K562 (cell line): ENCODE data around the gene NT5DC1. TPM values are rescaled to one million over a fixed set of nuclear protein-coding genes. Genes with fewer than 3 reads are reported as not detected.

Experiments used
- CHCHD3 ChIP-seq: fragments of 250-450 bp; sonication (Bioruptor Pico); IDR thresholded peaks from 2 replicates; pipeline ENCODE4 v2.1.2; 2022; ENCODE audit warnings: mild to moderate bottlenecking
- HNRNPLL ChIP-seq: fragments of 200-400 bp; formaldehyde crosslinking; IDR thresholded peaks from 2 replicates; pipeline ENCODE4 v1.6.1; 2017; ENCODE audit warnings: low read length, low read depth, mild to moderate bottlenecking; ENCODE audit not compliant: poor library complexity, severe bottlenecking
- LEF1 ChIP-seq: fragments of 450-650 bp; IDR thresholded peaks from 2 replicates; pipeline ENCODE4 v1.6.1; 2016; ENCODE audit warnings: mild to moderate bottlenecking
- SMAD4 ChIP-seq: fragments of 250-450 bp; sonication (Bioruptor Pico); conservative IDR thresholded peaks from 2 replicates; pipeline ENCODE4 v1.8.0; 2021; ENCODE audit warnings: inconsistent platforms, mild to moderate bottlenecking, moderate library complexity
- SP2 ChIP-seq: IDR thresholded peaks from 2 replicates; pipeline ENCODE4 v1.6.1; 2011; ENCODE audit warnings: mild to moderate bottlenecking, low read depth, low read length, moderate library complexity; ENCODE audit not compliant: poor library complexity, severe bottlenecking; ENCODE audit errors: extremely low read depth
- polyA plus RNA-seq, 8 experiments: library from polyadenylated mRNA; depleted of rRNA in 4 of 8; stranded (reverse) in 5 of 8; unstranded in 3 of 8; fragments of >200 nt; fragmentation: Nextera tagmentation in 2 of 8; fragmentation: Illumina TruSeq in 1 of 8; extraction: Ambion mirVana in 2 of 8; extraction: Trizol in 1 of 8; gene quantifications; 2 replicates each; pipeline versions ENCODE4 v1.2.1 to v1.2.3, GENCODE V29; 2011 to 2014; ENCODE audit warnings: inconsistent platforms in 1 of 8, missing spikeins in 1 of 8
- total RNA-seq, 7 experiments: library from RNA; depleted of rRNA in 6 of 7; stranded (reverse); fragments of >200 nt in 6 of 7; fragmentation: Illumina TruSeq in 2 of 7; extraction: Trizol in 2 of 7; gene quantifications; 2 replicates each; pipeline versions ENCODE4 v1.2.1 to v1.2.3, GENCODE V29; 2011 to 2021; ENCODE audit warnings: low replicate concordance in 1 of 7
- TF ChIP-seq, protein P1 (sequence below), 2 experiments: fragments of 450-650 bp; formaldehyde crosslinking in 1 of 2; IDR thresholded peaks; 2 replicates each; pipeline versions ENCODE4 v1.4.0 to v1.6.1; 2014 to 2020; ENCODE audit warnings: mild to moderate bottlenecking in 2 of 2, borderline replicate concordance in 1 of 2, low read depth in 1 of 2
- TF ChIP-seq, protein P2 (sequence below): fragments of 450-650 bp; formaldehyde crosslinking; IDR thresholded peaks from 2 replicates; pipeline ENCODE4 v1.4.0; 2020; ENCODE audit warnings: mild to moderate bottlenecking, moderate library complexity
- TF ChIP-seq, protein P3 (sequence below): fragments of 450-650 bp; formaldehyde crosslinking; IDR thresholded peaks from 2 replicates; pipeline ENCODE4 v1.4.0; 2020; ENCODE audit warnings: mild to moderate bottlenecking, mixed read lengths
- TF ChIP-seq, protein P4 (sequence below): fragments of 250-450 bp; sonication (Bioruptor Pico); IDR thresholded peaks from 2 replicates; pipeline ENCODE4 v1.8.0; 2021; ENCODE audit warnings: moderate library complexity, mild to moderate bottlenecking, inconsistent platforms

Gene NT5DC1
- total and polyA plus RNA-seq, 9 of the 15 experiments (the other 6 are each of a cell fraction or from before 2014, with no cell fraction given), result 4.9 to 28.5 (median 16.3) TPM

DNA sequence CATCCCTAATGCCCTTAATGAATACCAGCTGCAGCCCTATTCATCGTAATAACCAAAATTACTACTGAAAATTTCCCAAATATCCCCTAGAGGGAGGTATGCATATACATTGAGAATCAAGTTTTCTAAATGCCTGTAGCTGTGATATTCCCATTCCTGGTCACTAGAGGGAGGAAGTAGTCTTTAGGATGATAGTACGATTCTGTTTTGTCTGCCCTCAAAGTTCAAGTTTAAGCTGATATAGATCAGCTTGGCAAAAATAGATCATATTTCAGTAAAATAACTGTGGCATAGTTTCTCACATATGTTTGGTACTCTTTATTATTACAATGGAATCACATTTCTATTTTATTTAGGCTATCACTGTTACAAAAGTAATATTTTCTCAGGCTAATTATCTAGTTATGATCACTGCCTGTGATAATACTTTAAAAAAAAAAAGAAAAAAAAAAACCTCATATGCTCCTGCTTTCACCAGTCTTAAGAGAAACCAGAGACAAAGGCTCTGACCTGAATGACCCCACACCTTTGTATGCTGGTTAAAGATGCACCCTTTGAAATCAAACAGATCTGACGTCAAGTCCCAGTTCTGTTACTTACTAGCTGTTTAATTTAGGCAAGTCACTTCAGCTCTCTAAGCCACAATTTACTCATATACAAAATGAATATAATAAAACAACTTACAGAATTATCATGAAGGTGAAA, 168.1 kb downstream of the NT5DC1 start (continued):
- TF ChIP-seq, protein P1, sequence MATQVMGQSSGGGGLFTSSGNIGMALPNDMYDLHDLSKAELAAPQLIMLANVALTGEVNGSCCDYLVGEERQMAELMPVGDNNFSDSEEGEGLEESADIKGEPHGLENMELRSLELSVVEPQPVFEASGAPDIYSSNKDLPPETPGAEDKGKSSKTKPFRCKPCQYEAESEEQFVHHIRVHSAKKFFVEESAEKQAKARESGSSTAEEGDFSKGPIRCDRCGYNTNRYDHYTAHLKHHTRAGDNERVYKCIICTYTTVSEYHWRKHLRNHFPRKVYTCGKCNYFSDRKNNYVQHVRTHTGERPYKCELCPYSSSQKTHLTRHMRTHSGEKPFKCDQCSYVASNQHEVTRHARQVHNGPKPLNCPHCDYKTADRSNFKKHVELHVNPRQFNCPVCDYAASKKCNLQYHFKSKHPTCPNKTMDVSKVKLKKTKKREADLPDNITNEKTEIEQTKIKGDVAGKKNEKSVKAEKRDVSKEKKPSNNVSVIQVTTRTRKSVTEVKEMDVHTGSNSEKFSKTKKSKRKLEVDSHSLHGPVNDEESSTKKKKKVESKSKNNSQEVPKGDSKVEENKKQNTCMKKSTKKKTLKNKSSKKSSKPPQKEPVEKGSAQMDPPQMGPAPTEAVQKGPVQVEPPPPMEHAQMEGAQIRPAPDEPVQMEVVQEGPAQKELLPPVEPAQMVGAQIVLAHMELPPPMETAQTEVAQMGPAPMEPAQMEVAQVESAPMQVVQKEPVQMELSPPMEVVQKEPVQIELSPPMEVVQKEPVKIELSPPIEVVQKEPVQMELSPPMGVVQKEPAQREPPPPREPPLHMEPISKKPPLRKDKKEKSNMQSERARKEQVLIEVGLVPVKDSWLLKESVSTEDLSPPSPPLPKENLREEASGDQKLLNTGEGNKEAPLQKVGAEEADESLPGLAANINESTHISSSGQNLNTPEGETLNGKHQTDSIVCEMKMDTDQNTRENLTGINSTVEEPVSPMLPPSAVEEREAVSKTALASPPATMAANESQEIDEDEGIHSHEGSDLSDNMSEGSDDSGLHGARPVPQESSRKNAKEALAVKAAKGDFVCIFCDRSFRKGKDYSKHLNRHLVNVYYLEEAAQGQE (IDR thresholded peaks at IDR 0.05; ENCODE audit: borderline replicate concordance), result peak; percentile 81
- TF ChIP-seq, protein P1 (CRISPR knock-in tag; IDR thresholded peaks at IDR 0.05; ENCODE audit: low read depth), result no peak
- no peak for TF ChIP-seq LEF1
- TF ChIP-seq, protein P2, sequence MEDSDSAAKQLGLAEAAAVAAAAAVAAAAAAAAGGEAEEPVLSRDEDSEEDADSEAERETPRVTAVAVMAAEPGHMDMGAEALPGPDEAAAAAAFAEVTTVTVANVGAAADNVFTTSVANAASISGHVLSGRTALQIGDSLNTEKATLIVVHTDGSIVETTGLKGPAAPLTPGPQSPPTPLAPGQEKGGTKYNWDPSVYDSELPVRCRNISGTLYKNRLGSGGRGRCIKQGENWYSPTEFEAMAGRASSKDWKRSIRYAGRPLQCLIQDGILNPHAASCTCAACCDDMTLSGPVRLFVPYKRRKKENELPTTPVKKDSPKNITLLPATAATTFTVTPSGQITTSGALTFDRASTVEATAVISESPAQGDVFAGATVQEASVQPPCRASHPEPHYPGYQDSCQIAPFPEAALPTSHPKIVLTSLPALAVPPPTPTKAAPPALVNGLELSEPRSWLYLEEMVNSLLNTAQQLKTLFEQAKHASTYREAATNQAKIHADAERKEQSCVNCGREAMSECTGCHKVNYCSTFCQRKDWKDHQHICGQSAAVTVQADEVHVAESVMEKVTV (CRISPR knock-in tag), result peak; percentile 93
- TF ChIP-seq, protein P3, sequence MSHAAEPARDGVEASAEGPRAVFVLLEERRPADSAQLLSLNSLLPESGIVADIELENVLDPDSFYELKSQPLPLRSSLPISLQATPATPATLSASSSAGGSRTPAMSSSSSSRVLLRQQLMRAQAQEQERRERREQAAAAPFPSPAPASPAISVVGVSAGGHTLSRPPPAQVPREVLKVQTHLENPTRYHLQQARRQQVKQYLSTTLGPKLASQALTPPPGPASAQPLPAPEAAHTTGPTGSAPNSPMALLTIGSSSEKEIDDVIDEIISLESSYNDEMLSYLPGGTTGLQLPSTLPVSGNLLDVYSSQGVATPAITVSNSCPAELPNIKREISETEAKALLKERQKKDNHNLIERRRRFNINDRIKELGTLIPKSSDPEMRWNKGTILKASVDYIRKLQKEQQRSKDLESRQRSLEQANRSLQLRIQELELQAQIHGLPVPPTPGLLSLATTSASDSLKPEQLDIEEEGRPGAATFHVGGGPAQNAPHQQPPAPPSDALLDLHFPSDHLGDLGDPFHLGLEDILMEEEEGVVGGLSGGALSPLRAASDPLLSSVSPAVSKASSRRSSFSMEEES, result no peak
- peak; percentile 62 for TF ChIP-seq SMAD4 (CRISPR knock-in tag)
- no peak for TF ChIP-seq CHCHD3 (CRISPR knock-in tag)
- TF ChIP-seq, protein P4, sequence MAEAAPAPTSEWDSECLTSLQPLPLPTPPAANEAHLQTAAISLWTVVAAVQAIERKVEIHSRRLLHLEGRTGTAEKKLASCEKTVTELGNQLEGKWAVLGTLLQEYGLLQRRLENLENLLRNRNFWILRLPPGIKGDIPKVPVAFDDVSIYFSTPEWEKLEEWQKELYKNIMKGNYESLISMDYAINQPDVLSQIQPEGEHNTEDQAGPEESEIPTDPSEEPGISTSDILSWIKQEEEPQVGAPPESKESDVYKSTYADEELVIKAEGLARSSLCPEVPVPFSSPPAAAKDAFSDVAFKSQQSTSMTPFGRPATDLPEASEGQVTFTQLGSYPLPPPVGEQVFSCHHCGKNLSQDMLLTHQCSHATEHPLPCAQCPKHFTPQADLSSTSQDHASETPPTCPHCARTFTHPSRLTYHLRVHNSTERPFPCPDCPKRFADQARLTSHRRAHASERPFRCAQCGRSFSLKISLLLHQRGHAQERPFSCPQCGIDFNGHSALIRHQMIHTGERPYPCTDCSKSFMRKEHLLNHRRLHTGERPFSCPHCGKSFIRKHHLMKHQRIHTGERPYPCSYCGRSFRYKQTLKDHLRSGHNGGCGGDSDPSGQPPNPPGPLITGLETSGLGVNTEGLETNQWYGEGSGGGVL, result no peak
- TF ChIP-seq HNRNPLL, result no peak
- TF ChIP-seq SP2, result no peak
